Ecto neural progenitor cell (in vitro differentiated cells): Measurements from ENCODE around the gene ALS2.
"Not testable (repeated sequence)": the region's sequence is repeated elsewhere in the genome, so short reads cannot be mapped to it uniquely, and the experiment has no call there.

Experiments
- DNase-seq: peaks from one replicate; pipeline ENCODE4 v3.0.0-alpha.2; 2018; ENCODE audit warnings: low spot score

ALS2 gene

GRCh38 chr2:201674794-201675193 lies 105.9 kb downstream of the ALS2 start:
- DNase-seq, result no peak

DNA sequence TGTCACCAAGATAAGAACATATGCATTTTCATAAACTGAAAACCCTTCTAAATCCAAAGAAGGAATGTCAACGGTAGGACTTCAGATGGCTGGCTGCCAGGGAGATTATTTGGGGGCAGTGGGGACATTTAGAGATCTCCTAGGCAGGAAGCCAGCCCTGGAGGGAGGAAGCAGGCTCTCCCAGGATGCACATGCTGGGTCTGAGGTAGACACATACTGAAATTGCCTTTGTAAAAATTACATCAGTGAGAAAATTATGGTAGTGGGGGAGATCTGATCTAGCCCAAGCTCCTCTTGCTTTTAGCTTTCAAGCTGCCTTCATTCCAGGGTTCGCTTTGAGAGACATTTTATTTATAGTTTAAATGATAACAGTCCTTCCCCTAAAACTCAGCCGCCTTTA lies 106.4 kb downstream of the ALS2 start:
- no peak for DNase-seq

DNA sequence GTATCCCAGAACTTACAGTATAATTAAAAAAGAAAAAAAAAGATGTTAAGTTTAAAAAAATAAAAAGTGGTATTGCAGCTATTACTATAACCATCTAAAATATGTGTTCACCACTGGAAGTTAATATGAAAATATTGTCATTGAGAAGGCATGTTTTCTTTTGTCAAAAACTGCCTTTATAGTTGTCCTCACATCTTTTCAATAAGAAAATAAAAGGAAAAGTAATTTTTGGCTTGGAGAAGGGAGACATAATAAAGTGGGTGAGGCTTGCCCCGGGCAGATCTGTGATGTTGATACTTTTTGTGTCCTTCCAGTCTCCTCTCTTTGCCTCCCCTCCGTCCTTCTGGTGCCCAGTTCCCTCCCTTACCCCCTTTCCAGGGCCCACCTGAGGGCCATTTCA lies 107.2 kb downstream of the ALS2 start:
- no peak for DNase-seq

GRCh38 chr2:201671205-201671604 lies 109.5 kb downstream of the ALS2 start:
- DNase-seq, result not testable (repeated sequence)

GRCh38 chr2:201669865-201670264 lies 110.9 kb downstream of the ALS2 start:
- DNase-seq, result no peak

DNA sequence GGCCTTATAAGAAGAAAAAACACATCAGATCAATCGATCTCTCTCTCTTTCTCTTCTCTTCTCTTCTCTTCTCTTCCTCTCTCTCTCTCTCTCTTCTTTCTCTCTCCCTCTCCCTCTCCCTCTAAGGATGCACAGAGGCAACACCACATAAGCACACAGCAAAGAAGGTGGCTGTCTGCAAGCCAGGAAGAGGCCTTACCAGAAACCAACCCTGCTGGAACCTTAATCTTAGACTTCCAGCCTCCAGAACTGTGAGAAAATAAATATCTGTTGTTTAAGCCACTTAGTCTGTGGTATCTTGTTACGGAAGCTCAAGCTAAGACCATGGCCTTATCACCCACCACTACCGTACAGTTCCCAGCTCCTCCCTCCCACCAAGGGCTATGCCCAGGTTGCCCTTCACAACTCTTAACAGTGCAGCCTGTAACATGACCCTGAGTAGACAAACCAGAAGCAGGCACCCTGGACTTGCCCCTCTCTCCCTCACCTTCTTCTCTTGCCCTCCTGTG lies 112.3 kb downstream of the ALS2 start:
- DNase-seq, result no peak

GRCh38 chr2:201664334-201664733 lies 116.4 kb downstream of the ALS2 start:
- DNase-seq, result no peak

- DNase-seq, result no peak
Observed at GRCh38 chr2:201661366-201661765, 119.4 kb downstream of the ALS2 start.

DNA sequence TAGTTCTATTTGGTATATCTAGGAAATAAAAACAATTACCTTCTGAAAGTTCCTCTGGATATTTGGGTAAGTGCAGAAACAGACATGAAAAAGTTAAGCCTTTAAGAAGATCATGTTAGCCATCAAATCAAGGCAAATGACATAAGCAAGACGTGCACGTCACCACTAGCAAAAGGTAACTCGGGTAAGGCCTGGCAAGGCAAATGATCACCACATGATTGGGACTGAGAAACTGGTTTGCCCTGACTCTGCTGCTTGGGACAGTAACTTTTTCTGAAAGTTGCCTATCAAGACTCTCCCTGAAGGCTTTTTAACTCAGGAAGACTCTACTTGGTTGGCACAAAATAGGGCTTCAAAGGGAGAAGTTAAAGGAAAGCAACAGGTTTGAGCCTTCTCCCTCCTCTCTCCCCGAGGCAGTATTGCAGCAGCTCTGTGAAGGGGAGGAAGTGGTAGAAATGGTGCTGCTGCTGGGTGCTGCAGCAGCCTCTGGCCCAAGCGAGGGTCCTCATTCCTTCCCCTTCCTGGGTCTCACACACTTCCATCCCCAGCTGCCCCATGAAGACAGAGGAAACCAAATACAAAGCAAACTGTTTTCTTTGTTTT lies 120.3 kb downstream of the ALS2 start:
- no peak for DNase-seq

- DNase-seq, result no peak
Observed at GRCh38 chr2:201656740-201657139, 124.0 kb downstream of the ALS2 start.

GRCh38 chr2:201656102-201656501 lies 124.6 kb downstream of the ALS2 start:
- DNase-seq, result no peak

GRCh38 chr2:201654616-201655384 lies 125.9 kb downstream of the ALS2 start:
- no peak for DNase-seq

GRCh38 chr2:201653221-201653620 lies 127.5 kb downstream of the ALS2 start:
- no peak for DNase-seq
